NCI-H2107 treated with DMSO at 0.1 percent for 48 hours (cell line): ENCODE data around the gene HCST.
"Not testable (repeated sequence)": the region's sequence is repeated elsewhere in the genome, so short reads cannot be mapped to it uniquely, and the experiment has no call there.

ENCODE experiments used
- DNase-seq: peaks from one replicate; lab custom pipeline; 2025; ENCODE audit not compliant: unreplicated experiment; lab: John Stamatoyannopoulos, UW

Gene HCST

GRCh38 chr19:35901854-35902661, at the start of gene HCST:
Gene HCST (plus strand): TSS chr19:35902529. CDS start chr19:35902594, 65 bp downstream.
- DNase-seq, result no peak

- no peak for DNase-seq
Observed at GRCh38 chr19:35853038-35853756, 49.1 kb upstream of the HCST start.

GRCh38 chr19:35856546-35857149, 45.7 kb upstream of the HCST start, which contains the start of gene KIRREL2:
Gene KIRREL2 (plus strand): TSS chr19:35856911. CDS start chr19:35857120, 209 bp downstream.
- no peak for DNase-seq

- no peak for DNase-seq
Observed at GRCh38 chr19:35858311-35858710, 44.0 kb upstream of the HCST start.

GRCh38 chr19:35859414-35859813, 42.9 kb upstream of the HCST start:
- DNase-seq, result no peak

- DNase-seq, result no peak
Observed at GRCh38 chr19:35860436-35860817, 41.9 kb upstream of the HCST start.

GRCh38 chr19:35860818-35861639, 41.3 kb upstream of the HCST start:
- no peak for DNase-seq

- DNase-seq, result no peak
Observed at GRCh38 chr19:35861640-35862160, 40.6 kb upstream of the HCST start.

- DNase-seq, result no peak
Observed at GRCh38 chr19:35862528-35862927, 39.8 kb upstream of the HCST start.

- DNase-seq, result no peak
Observed at GRCh38 chr19:35863018-35863417, 39.3 kb upstream of the HCST start.

GRCh38 chr19:35868172-35868822, 34.0 kb upstream of the HCST start, which contains the start of gene APLP1:
Gene APLP1 (plus strand): TSS chr19:35868574. CDS start chr19:35868637, 63 bp downstream.
- DNase-seq, result peak; percentile 20

GRCh38 chr19:35868823-35869326, 33.5 kb upstream of the HCST start:
- no peak for DNase-seq

GRCh38 chr19:35869327-35870123, 32.8 kb upstream of the HCST start:
- DNase-seq, result peak; percentile 71

- DNase-seq, result not testable (repeated sequence)
Observed at GRCh38 chr19:35870124-35870736, 32.1 kb upstream of the HCST start.

GRCh38 chr19:35870798-35871197, 31.5 kb upstream of the HCST start:
- no peak for DNase-seq

- DNase-seq, result no peak
Observed at GRCh38 chr19:35871611-35872010, 30.7 kb upstream of the HCST start.

GRCh38 chr19:35872180-35872579, 30.1 kb upstream of the HCST start:
- DNase-seq, result no peak

- DNase-seq, result no peak
Observed at GRCh38 chr19:35874392-35874930, 27.9 kb upstream of the HCST start.
